SK-N-SH (cell line): ENCODE data around the gene MMP14. TPM values are rescaled to one million over a fixed set of nuclear protein-coding genes. Genes with fewer than 3 reads are reported as not detected.

Experiments
- CTCF ChIA-PET: fragments of 300-600, 350-600 bp; formaldehyde crosslinking; extraction: SDS; loops from one replicate; lab custom pipeline; 2021; lab: Yijun Ruan, JAX
- POLR2A ChIA-PET: fragments of 350-600 bp; sonication (Branson Sonifier 250); formaldehyde crosslinking; extraction: SDS; loops from one replicate; lab custom pipeline; 2020; ENCODE audit warnings: antibody characterized with exemption, inconsistent platforms; lab: Yijun Ruan, JAX
- DNase-seq: peaks from one replicate; pipeline ENCODE4 v3.0.0; 2012
- H2AFZ ChIP-seq: fragments of 200-600 bp; sonication (generic); 2 replicates; pipeline ENCODE4 v1.8.1; 2016; ENCODE audit warnings: antibody characterized with exemption, mild to moderate bottlenecking, low read depth
- H3F3A ChIP-seq: fragments of 200-600 bp; sonication (generic); replicated peaks from 2 replicates; pipeline ENCODE3; 2016; ENCODE audit warnings: antibody characterized with exemption, mild to moderate bottlenecking; ENCODE audit not compliant: insufficient read depth
- H3K27ac ChIP-seq, 2 experiments: fragments of 200-500 bp in 1 of 2; fragments of 200-600 bp in 1 of 2; sonication (Bioruptor generic) in 1 of 2; sonication (generic), shearing (Covaris generic) in 1 of 2; 2 replicates each; pipeline versions ENCODE4 v1.5.1 to v1.6.1; 2014 to 2016; ENCODE audit warnings: low read depth in 2 of 2, inconsistent platforms in 1 of 2, low read length in 1 of 2, mild to moderate bottlenecking in 1 of 2, mixed read lengths in 1 of 2
- H3K27me3 ChIP-seq: fragments of 200-600 bp; sonication (generic), shearing (Covaris generic); 2 replicates; pipeline ENCODE4 v1.6.1; 2016; ENCODE audit warnings: mixed run types; ENCODE audit not compliant: insufficient read depth
- H3K36me3 ChIP-seq, 2 experiments: fragments of 200-500 bp in 1 of 2; fragments of 200-600 bp in 1 of 2; sonication (Bioruptor generic) in 1 of 2; sonication (generic) in 1 of 2; replicated peaks in 1 of 2; 2 replicates each; pipeline versions ENCODE3 to v1.5.1; 2014 to 2016; ENCODE audit warnings: low read length in 1 of 2, mild to moderate bottlenecking in 1 of 2; ENCODE audit not compliant: insufficient read depth in 2 of 2, control insufficient read depth in 1 of 2
- H3K4me1 ChIP-seq, 2 experiments: fragments of 200-500 bp in 1 of 2; fragments of 200-600 bp in 1 of 2; sonication (Bioruptor generic) in 1 of 2; sonication (generic), shearing (Covaris generic) in 1 of 2; 2 replicates each; pipeline versions ENCODE4 v1.5.1 to v1.6.1; 2014 to 2016; ENCODE audit warnings: low read depth in 1 of 2, low read length in 1 of 2, mixed run types in 1 of 2; ENCODE audit not compliant: insufficient read depth in 2 of 2, control insufficient read depth in 1 of 2
- H3K4me2 ChIP-seq: fragments of 200-600 bp; sonication (generic), shearing (Covaris generic); 2 replicates; pipeline ENCODE4 v1.6.1; 2017; ENCODE audit warnings: mixed run types
- H3K4me3 ChIP-seq, 2 experiments: fragments of 200-500 bp in 1 of 2; fragments of 200-600 bp in 1 of 2; sonication (Bioruptor generic) in 1 of 2; sonication (generic), shearing (Covaris generic) in 1 of 2; 2 replicates each; pipeline versions ENCODE4 v1.5.1 to v1.8.1; 2014 to 2016; ENCODE audit warnings: low read depth in 2 of 2, inconsistent platforms in 1 of 2, low read length in 1 of 2, mild to moderate bottlenecking in 1 of 2, mixed read lengths in 1 of 2, moderate library complexity in 1 of 2
- H3K79me2 ChIP-seq: fragments of 200-600 bp; sonication (generic); 2 replicates; pipeline ENCODE4 v1.8.1; 2017; ENCODE audit warnings: mild to moderate bottlenecking; ENCODE audit not compliant: insufficient read depth
- H3K9ac ChIP-seq: fragments of 200-600 bp; sonication (generic); 2 replicates; pipeline ENCODE4 v1.6.1; 2017; ENCODE audit warnings: mixed run types
- H3K9me2 ChIP-seq: fragments of 200-600 bp; sonication (generic); 2 replicates; pipeline ENCODE4 v1.6.1; 2017; ENCODE audit warnings: mixed run types
- H3K9me3 ChIP-seq: fragments of 200-600 bp; sonication (generic); 2 replicates; pipeline ENCODE4 v1.6.1; 2017; ENCODE audit warnings: mixed run types, mild to moderate bottlenecking, moderate library complexity
- H4K20me1 ChIP-seq: fragments of 200-600 bp; sonication (generic); 2 replicates; pipeline ENCODE4 v1.6.1; 2017; ENCODE audit warnings: mild to moderate bottlenecking, mixed run types; ENCODE audit not compliant: insufficient read depth
- EZH2phosphoT487 ChIP-seq: fragments of 200-600 bp; sonication (generic); IDR thresholded peaks from 2 replicates; pipeline ENCODE4 v1.6.1; 2017; ENCODE audit warnings: low read depth, mixed run types, mild to moderate bottlenecking, antibody characterized with exemption, moderate library complexity, borderline replicate concordance
- FOSL2 ChIP-seq: IDR thresholded peaks from 2 replicates; pipeline ENCODE4 v1.4.0; 2012; ENCODE audit warnings: low read depth, mild to moderate bottlenecking, moderate library complexity, borderline replicate concordance
- FOXJ3 ChIP-seq: sonication (generic); formaldehyde crosslinking; IDR thresholded peaks from 2 replicates; pipeline ENCODE4 v1.5.1; 2020; ENCODE audit warnings: mild to moderate bottlenecking, missing genetic modification reagents
- JUND ChIP-seq: IDR thresholded peaks from 2 replicates; pipeline ENCODE4 v1.4.0; 2012
- NRF1 ChIP-seq: IDR thresholded peaks from 2 replicates; pipeline ENCODE4 v1.6.1; 2012; ENCODE audit warnings: low read depth, mild to moderate bottlenecking, low read length
- PBX3 ChIP-seq: IDR thresholded peaks from 2 replicates; pipeline ENCODE4; 2012
- POLR2AphosphoS5 ChIP-seq: IDR thresholded peaks from 2 replicates; pipeline ENCODE4 v1.6.1; 2012; ENCODE audit warnings: low read depth, low read length
- SIN3A ChIP-seq: IDR thresholded peaks from 2 replicates; pipeline ENCODE4 v1.6.1; 2012; ENCODE audit warnings: low read depth, mild to moderate bottlenecking, low read length, moderate library complexity, borderline replicate concordance
- SMC3 ChIP-seq: IDR thresholded peaks from 2 replicates; pipeline ENCODE4 v1.6.1; 2012; ENCODE audit warnings: low read depth, low read length, improper control_type of control experiment
- TAF1 ChIP-seq: IDR thresholded peaks from 2 replicates; pipeline ENCODE4 v1.6.1; 2012; ENCODE audit warnings: low read depth, mild to moderate bottlenecking, low read length, moderate library complexity, borderline replicate concordance
- TCF12 ChIP-seq: IDR thresholded peaks from 2 replicates; pipeline ENCODE4 v1.4.0; 2012
- USF2 ChIP-seq: fragments of 150-350 bp; IDR thresholded peaks from 2 replicates; pipeline ENCODE4 v1.6.1; 2017; ENCODE audit warnings: antibody characterized with exemption, low read length, low read depth, borderline replicate concordance
- WGBS: methylation state at CpG from one replicate; pipeline ENCODE4 v1.1.6; 2017; ENCODE audit warnings: low lambda C conversion rate; 5-methylcytosine and 5-hydroxymethylcytosine counted together
- polyA plus RNA-seq, 3 experiments: library from polyadenylated mRNA; depleted of rRNA; stranded (reverse); fragments of >200 nt; gene quantifications; 2 replicates each; pipeline ENCODE4 v1.2.3, GENCODE V29; 2012

The MMP14 gene
- polyA plus RNA-seq, 1 of the 3 experiments (the other 2 are of a cell fraction): 139 TPM

GRCh38 chr14:22837750-22838538 lies 1.6 kb downstream of the MMP14 start:
- TF ChIP-seq TAF1: 0 out of 2 replicates have a peak, but pooled peaks have one; percentile 16
- no peak for TF ChIP-seq TCF12
- no peak for TF ChIP-seq USF2
- 78% methylated on average over 20 of the region's 25 CpGs for WGBS
- Histone ChIP-seq H3K9me2 (no peaks in the 10 kb centered on the region), H3K36me3 (peaks cover 15 to 19% of the 10 kb centered on the region in 2 experiments), H3K4me2 (peak overlapping the region; percentile 76), H3K27ac (peak overlapping the region in 1 of 2 experiments; percentile 64; a peak in 2 of 4 replicates), H2AFZ (no peak overlapping the region), H3K9ac (peak overlapping the region; percentile 88), H3K9me3 (no peaks in the 10 kb centered on the region), H4K20me1 (no peaks in the 10 kb centered on the region), H3K79me2 (peaks cover 44% of the 10 kb centered on the region), H3K4me3 (peak overlapping the region; percentile 54 to 71), H3K27me3 (no peaks in the 10 kb centered on the region), H3K4me1 (peaks cover 0 to 10% of the 10 kb centered on the region in 2 experiments; a peak in 1 of 4 replicates), H3F3A (peaks cover 10% of the 10 kb centered on the region)
- no peak for DNase-seq
- POLR2A ChIA-PET: interaction anchor here (1.7 to 2.6 kb wide), 2 partner anchors 8 to 11 kb away, joined by 6 to 12 read pairs; partner anchors contain the start of gene MRPL52
- CTCF ChIA-PET: interaction anchor here (0.8 to 6.2 kb wide), 4 partner anchors 11 to 143 kb away, joined by 3 to 59 read pairs (median 26); no protein-coding TSS in a partner anchor

- Histone ChIP-seq H3K4me3 (peak overlapping the region in 1 of 2 experiments; percentile 71; a peak in 2 of 4 replicates), H3K36me3 (peaks cover 9 to 20% of the 10 kb centered on the region in 2 experiments), H3K9ac (peak overlapping the region; percentile 88; the same call in 1 of the 2 replicates), H3K79me2 (peaks cover 44% of the 10 kb centered on the region), H3K9me3 (no peaks in the 10 kb centered on the region), H3K27ac (no peak overlapping the region), H3K27me3 (no peaks in the 10 kb centered on the region), H3K9me2 (no peaks in the 10 kb centered on the region), H3F3A (peaks cover 9% of the 10 kb centered on the region), H3K4me2 (peak overlapping the region; percentile 76), H4K20me1 (no peaks in the 10 kb centered on the region), H2AFZ (no peak overlapping the region), H3K4me1 (peaks cover 0 to 10% of the 10 kb centered on the region in 2 experiments; a peak in 1 of 4 replicates)
- 80% methylated on average over 3 of the region's 6 CpGs for WGBS
- POLR2A ChIA-PET: interaction anchor here (1.7 to 2.6 kb wide), 2 partner anchors 8 to 10 kb away, joined by 6 to 12 read pairs; partner anchors contain the start of gene MRPL52
- no peak for TF ChIP-seq SMC3
- no peak for TF ChIP-seq NRF1
- no peak for TF ChIP-seq EZH2phosphoT487
- TF ChIP-seq FOXJ3 (CRISPR knock-in tag): no peak
- TF ChIP-seq FOSL2: no peak
- no peak for TF ChIP-seq POLR2AphosphoS5
- no peak for TF ChIP-seq JUND
- TF ChIP-seq TCF12: no peak
- TF ChIP-seq SIN3A: no peak
- TF ChIP-seq PBX3: no peak
- CTCF ChIA-PET: interaction anchor here (0.8 to 6.2 kb wide), 4 partner anchors 10 to 282 kb away, joined by 3 to 59 read pairs (median 22); no protein-coding TSS in a partner anchor
- no peak for DNase-seq
Measured at GRCh38 chr14:22838631-22839041, 2.3 kb downstream of the MMP14 start.
